Measurements from ENCODE around the gene RAB17. TPM values are rescaled to one million over a fixed set of nuclear protein-coding genes. Genes with fewer than 3 reads are reported as not detected.

Gene RAB17
- total RNA-seq, 1 experiment from 2014 or later: 86.3 TPM

DNA sequence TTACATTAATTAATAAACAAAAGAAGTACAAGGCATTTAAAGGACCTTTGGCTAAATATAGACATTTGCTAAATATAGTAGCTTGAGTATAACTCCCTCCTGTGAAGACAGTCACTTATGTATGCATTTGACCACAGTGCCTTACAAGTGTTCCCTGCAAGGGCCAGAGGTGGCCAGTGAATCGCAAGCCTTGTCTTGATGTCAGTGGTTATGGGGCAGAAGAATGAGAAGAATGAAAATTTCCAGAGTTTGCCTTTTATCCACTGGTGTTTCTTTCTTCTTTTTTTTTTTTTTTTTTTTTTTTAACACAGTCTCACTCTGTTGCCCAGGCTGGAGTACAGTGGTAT is 38.6 kb upstream of the RAB17 start:
- Histone ChIP-seq H3K4me3 (no peak overlapping the region), H3F3A (ENCODE audit: insufficient read depth, low read depth) (peaks cover 10% of the 10 kb centered on the region; the same call in 1 of the 2 replicates), H3K9me2 (ENCODE audit: insufficient read depth) (no peaks in the 10 kb centered on the region), H2AFZ (no peak overlapping the region), H3K79me2 (ENCODE audit: low read depth) (no peaks in the 10 kb centered on the region), H3K9me3 (ENCODE audit: insufficient read depth, low read depth) (no peaks in the 10 kb centered on the region), H3K4me1 (replicated peaks; ENCODE audit: insufficient read depth) (no peaks in the 10 kb centered on the region), H3K4me2 (no peak overlapping the region), H3K36me3 (ENCODE audit: low read depth) (no peaks in the 10 kb centered on the region), H4K20me1 (ENCODE audit: insufficient read depth) (no peaks in the 10 kb centered on the region), H3K27me3 (ENCODE audit: insufficient read depth, low read depth) (peaks cover 33% of the 10 kb centered on the region), H3K27ac (no peak overlapping the region)
- DNase-seq: no peak
- ChIA-PET POLR2A (ENCODE audit: unreplicated experiment) (no interaction called here), CTCF (no interaction called here)
- no TSS peak for BruUV-seq (replicated peaks)
- intact Hi-C loops (cut with micrococcal nuclease; ENCODE audit: unreplicated experiment): no loop called here
- TF ChIP-seq EZH2 (IDR thresholded peaks at IDR 0.05; ENCODE audit: low read depth) (no peak), CTCF (conservative IDR thresholded peaks at IDR 0.05) (no peak)

DNA sequence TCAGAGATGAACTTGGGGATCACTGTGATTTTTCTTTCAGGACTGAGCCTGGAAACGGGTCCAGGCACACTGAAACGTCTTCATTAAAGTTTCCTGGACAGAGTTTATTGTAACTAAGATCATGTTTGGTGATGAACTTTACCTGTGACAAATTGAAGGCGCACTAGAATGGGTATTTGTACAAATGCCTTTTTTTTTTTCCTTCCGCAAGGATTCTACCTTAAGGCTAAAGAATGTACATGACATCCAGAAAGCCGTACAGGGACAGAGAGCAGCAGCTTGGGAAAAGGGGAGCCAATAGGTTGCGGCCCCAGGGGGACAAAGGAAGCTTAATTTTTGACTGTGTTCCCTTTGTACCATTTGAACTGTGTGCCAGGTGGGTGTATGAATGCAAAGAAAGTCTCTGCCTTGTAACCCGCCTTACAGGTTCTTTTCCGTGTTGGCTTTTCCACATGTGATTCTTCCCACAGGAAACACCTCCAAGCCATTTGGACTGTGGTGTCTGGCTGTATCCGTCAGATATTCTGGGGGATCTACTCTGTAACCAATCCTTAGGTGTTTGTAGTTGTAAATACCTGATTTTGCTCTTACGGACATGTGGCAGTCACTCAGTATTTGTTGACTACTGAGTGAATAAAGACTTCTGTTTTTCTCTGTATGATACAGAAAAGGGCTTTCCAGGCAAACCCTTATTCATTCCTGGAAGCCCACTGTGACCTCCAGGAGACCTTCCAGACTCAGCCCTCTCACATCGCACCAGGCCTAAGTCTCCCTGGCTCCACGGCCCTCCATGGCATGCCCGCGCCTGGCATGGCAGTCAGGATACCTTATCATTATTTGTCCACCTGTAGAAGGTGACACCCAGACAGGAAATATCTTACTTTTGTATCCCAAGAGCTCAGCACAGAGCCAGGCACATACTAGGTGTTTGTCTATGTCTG is 38.0 kb upstream of the RAB17 start:
- Histone ChIP-seq H4K20me1 (ENCODE audit: insufficient read depth) (no peaks in the 10 kb centered on the region), H2AFZ (no peak overlapping the region), H3K4me3 (peak overlapping the region; percentile 47; the same call in 1 of the 2 replicates), H3K9me2 (ENCODE audit: insufficient read depth) (no peaks in the 10 kb centered on the region), H3K27ac (no peak overlapping the region), H3K4me2 (peak overlapping the region; percentile 67), H3F3A (ENCODE audit: insufficient read depth, low read depth) (peaks cover 10% of the 10 kb centered on the region; the same call in 1 of the 2 replicates), H3K36me3 (ENCODE audit: low read depth) (no peaks in the 10 kb centered on the region), H3K27me3 (ENCODE audit: insufficient read depth, low read depth) (peaks cover 31% of the 10 kb centered on the region), H3K79me2 (ENCODE audit: low read depth) (no peaks in the 10 kb centered on the region), H3K9me3 (ENCODE audit: insufficient read depth, low read depth) (no peaks in the 10 kb centered on the region), H3K4me1 (replicated peaks; ENCODE audit: insufficient read depth) (no peaks in the 10 kb centered on the region)
- TF ChIP-seq EZH2 (IDR thresholded peaks at IDR 0.05; ENCODE audit: low read depth) (no peak), CTCF (conservative IDR thresholded peaks at IDR 0.05) (no peak)
- ChIA-PET POLR2A (ENCODE audit: unreplicated experiment) (interaction anchor here (0.6 kb wide), 3 partner anchors 17 to 125 kb away, joined by 4 to 9 read pairs (median 5); no protein-coding TSS in a partner anchor), CTCF (interaction anchor here (1.0 kb wide), 1 partner anchor 45 kb away, joined by 3 read pairs; no protein-coding TSS in a partner anchor)
- BruUV-seq (replicated peaks): TSS peak; percentile 56
- intact Hi-C loops (cut with micrococcal nuclease; ENCODE audit: unreplicated experiment): no loop called here
- no peak for DNase-seq

DNA sequence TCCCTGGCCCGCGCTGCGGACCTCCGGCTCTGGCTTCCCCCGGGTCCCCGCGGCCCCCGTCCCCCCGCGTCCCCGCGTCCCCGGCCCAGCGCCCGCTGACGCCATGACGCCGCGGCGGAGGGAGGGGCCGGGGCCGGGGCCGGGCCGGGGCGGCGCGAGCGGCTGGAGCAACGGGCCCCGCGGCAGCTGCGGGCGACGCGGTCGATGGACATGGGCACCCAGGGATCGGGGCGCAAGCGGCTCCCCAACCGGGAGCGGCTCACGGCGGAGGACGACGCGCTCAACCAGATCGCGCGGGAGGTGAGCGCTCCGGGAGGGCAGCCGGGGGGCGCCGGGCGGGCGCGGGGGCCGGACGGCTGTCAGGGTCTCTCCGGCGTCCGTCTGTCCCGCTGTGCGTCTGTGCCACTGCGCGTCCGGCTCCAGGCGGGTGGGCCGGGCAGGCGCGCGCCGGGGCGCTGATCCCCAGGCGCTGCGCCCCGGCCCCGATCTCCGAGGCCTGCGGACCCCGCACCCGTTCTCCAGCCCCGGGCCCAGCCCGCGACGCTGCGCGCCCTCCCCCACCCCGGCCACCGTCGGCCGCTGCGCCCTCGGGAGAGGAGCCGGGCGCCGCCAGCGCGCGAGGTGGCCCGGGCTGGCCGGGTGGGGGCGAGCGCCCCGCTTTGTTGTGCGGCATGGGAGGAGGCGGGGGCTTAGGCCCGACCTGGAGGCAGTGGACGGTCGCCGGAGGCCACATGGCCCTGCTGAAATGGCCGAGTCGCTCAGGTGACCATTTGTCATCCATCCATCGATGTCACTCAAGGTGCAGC is 37.1 kb upstream of the RAB17 start, which contains the start of gene LRRFIP1:
Gene LRRFIP1, plus strand, starts transcription at position 147 of the 806 bp plus-strand sequence. Its CDS starts 58 bp downstream, at position 205.
- Histone ChIP-seq H3K36me3 (ENCODE audit: low read depth) (no peaks in the 10 kb centered on the region), H3K4me2 (peak within 1 kb of the TSS; percentile 67), H3K27me3 (ENCODE audit: insufficient read depth, low read depth) (peaks cover 36% of the 10 kb centered on the region), H4K20me1 (ENCODE audit: insufficient read depth) (no peaks in the 10 kb centered on the region), H3K4me1 (replicated peaks; ENCODE audit: insufficient read depth) (no peaks in the 10 kb centered on the region), H3K4me3 (peak within 1 kb of the TSS; percentile 47; the same call in 1 of the 2 replicates), H3K79me2 (ENCODE audit: low read depth) (no peaks in the 10 kb centered on the region), H3K27ac (no peak within 1 kb of the TSS), H3F3A (ENCODE audit: insufficient read depth, low read depth) (peaks cover 10% of the 10 kb centered on the region; the same call in 1 of the 2 replicates), H3K9me3 (ENCODE audit: insufficient read depth, low read depth) (no peaks in the 10 kb centered on the region), H3K9me2 (ENCODE audit: insufficient read depth) (no peaks in the 10 kb centered on the region), H2AFZ (no peak within 1 kb of the TSS)
- ChIA-PET CTCF (interaction anchor here (1.0 kb wide), 1 partner anchor 45 kb away, joined by 3 read pairs; no protein-coding TSS in a partner anchor), POLR2A (ENCODE audit: unreplicated experiment) (interaction anchor here (0.6 kb wide), 3 partner anchors 18 to 126 kb away, joined by 4 to 9 read pairs (median 5); no protein-coding TSS in a partner anchor)
- BruUV-seq (replicated peaks): no TSS peak
- TF ChIP-seq CTCF (conservative IDR thresholded peaks at IDR 0.05): no peak
- TF ChIP-seq EZH2 (IDR thresholded peaks at IDR 0.05; ENCODE audit: low read depth): peak; percentile 81; the same call in 1 of the 2 replicates
- DNase-seq: peak in 1 of 2 experiments; percentile 63
- intact Hi-C loops (cut with micrococcal nuclease; ENCODE audit: unreplicated experiment): no loop called here

All from PC-9 (cell line).